Left ventricle myocardium inferior (tissue), 1 donor: ENCODE results near the gene IP6K3. TPM values are rescaled to one million over a fixed set of nuclear protein-coding genes. Genes with fewer than 3 reads are reported as not detected.
A peak's percentile ranks its signal among the peaks of the same experiment; 100 is the strongest.

ENCODE experiments used
- DNase-seq: peaks from one replicate; pipeline ENCODE4 v3.0.0-alpha.2; 2020
- H3K27ac ChIP-seq: fragments of 200-600 bp; replicated peaks from 2 replicates; pipeline ENCODE4 v1.8.0; 2021
- H3K27me3 ChIP-seq: fragments of 200-600 bp; 2 replicates; pipeline ENCODE4 v1.8.0; 2021; ENCODE audit warnings: low read depth
- H3K36me3 ChIP-seq: fragments of 200-600 bp; 2 replicates; pipeline ENCODE4 v1.8.0; 2021
- H3K4me1 ChIP-seq: fragments of 200-600 bp; 2 replicates; pipeline ENCODE4 v1.8.0; 2021
- H3K4me3 ChIP-seq: fragments of 200-600 bp; 2 replicates; pipeline ENCODE4 v1.8.0; 2021; ENCODE audit warnings: mild to moderate bottlenecking, moderate library complexity
- H3K9me3 ChIP-seq: fragments of 200-600 bp; replicated peaks from 2 replicates; pipeline ENCODE4 v1.8.0; 2021
- CTCF ChIP-seq: fragments of 200-600 bp; IDR thresholded peaks from 2 replicates; pipeline ENCODE4 v1.8.0; 2021; ENCODE audit warnings: antibody characterized with exemption, mild to moderate bottlenecking, borderline replicate concordance
- intact Hi-C: fragments of 100-400 bp; cut with micrococcal nuclease; formaldehyde crosslinking; loops from one replicate; pipeline ENCODE4 v1.11.0; 2022
- total RNA-seq: library from RNA; stranded (reverse); fragmentation: NEBNext Ultra II Directional; extraction: Animal tissue kit (Norgen Biotek cat#: 25700); gene quantifications from one replicate; pipeline ENCODE4 v1.2.1, GENCODE V29; 2021
- donor health status: DM: no; HTN: yes; CAD: no; lungs with severe emphysema.

IP6K3 gene
- total RNA-seq, 1 donor from 2014 or later: 42.0 TPM

GRCh38 chr6:33742092-33742491 is 4.6 kb downstream of the IP6K3 start:
- intact Hi-C loops: no loop called here
- Histone ChIP-seq H3K36me3 (peaks cover 7% of the 10 kb centered on the region), H3K4me1 (peaks cover 73% of the 10 kb centered on the region), H3K27ac (peak overlapping the region; percentile 95), H3K27me3 (no peaks in the 10 kb centered on the region), H3K9me3 (no peaks in the 10 kb centered on the region), H3K4me3 (peak overlapping the region; percentile 72)
- TF ChIP-seq CTCF: no peak
- no peak for DNase-seq

- H3K36me3 ChIP-seq: peaks cover 12% of the 10 kb centered on the region
- H3K27ac ChIP-seq: peak overlapping the region; percentile 87
Observed at GRCh38 chr6:33740794-33741193, 5.9 kb downstream of the IP6K3 start.

GRCh38 chr6:33740204-33740608 is 6.5 kb downstream of the IP6K3 start:
- DNase-seq: peak; percentile 50
- peaks cover 90% of the 10 kb centered on the region for H3K4me1 ChIP-seq
- H3K36me3 ChIP-seq: peaks cover 18% of the 10 kb centered on the region
- TF ChIP-seq CTCF: no peak
- no peaks in the 10 kb centered on the region for H3K9me3 ChIP-seq
- peak overlapping the region; percentile 87 for H3K27ac ChIP-seq
- H3K4me3 ChIP-seq: peak overlapping the region; percentile 29
- intact Hi-C loops: no loop called here
- H3K27me3 ChIP-seq: no peaks in the 10 kb centered on the region

More at GRCh38 chr6:33740794-33741193, 5.9 kb downstream of the IP6K3 start:
- no peak for DNase-seq
- Histone ChIP-seq H3K27me3 (no peaks in the 10 kb centered on the region), H3K9me3 (no peaks in the 10 kb centered on the region), H3K4me1 (peaks cover 84% of the 10 kb centered on the region), H3K4me3 (peak overlapping the region; percentile 29)
- TF ChIP-seq CTCF: no peak
- intact Hi-C loops: no loop called here

- Histone ChIP-seq H3K4me3 (peak overlapping the region; percentile 29), H3K36me3 (peaks cover 25% of the 10 kb centered on the region), H3K27me3 (no peaks in the 10 kb centered on the region), H3K9me3 (no peaks in the 10 kb centered on the region), H3K27ac (peak overlapping the region; percentile 87), H3K4me1 (peaks cover 93% of the 10 kb centered on the region)
- TF ChIP-seq CTCF: no peak
- intact Hi-C loops: no loop called here
- no peak for DNase-seq
Observed at GRCh38 chr6:33739571-33739970, 7.1 kb downstream of the IP6K3 start.

- intact Hi-C loops: no loop called here
- H3K27ac ChIP-seq: peak overlapping the region; percentile 87
- DNase-seq: no peak
- H3K4me3 ChIP-seq: peak overlapping the region; percentile 29
- H3K27me3 ChIP-seq: no peaks in the 10 kb centered on the region
- H3K9me3 ChIP-seq: no peaks in the 10 kb centered on the region
- TF ChIP-seq CTCF: no peak
- H3K36me3 ChIP-seq: peaks cover 32% of the 10 kb centered on the region
- peaks cover 95% of the 10 kb centered on the region for H3K4me1 ChIP-seq
Observed at GRCh38 chr6:33738879-33739278, 7.8 kb downstream of the IP6K3 start.

- H3K4me3 ChIP-seq: peak overlapping the region; percentile 29
Observed at GRCh38 chr6:33738153-33738552, 8.6 kb downstream of the IP6K3 start.

More at GRCh38 chr6:33738153-33738552, 8.6 kb downstream of the IP6K3 start:
- no peaks in the 10 kb centered on the region for H3K27me3 ChIP-seq
- no peak for DNase-seq
- no peaks in the 10 kb centered on the region for H3K9me3 ChIP-seq
- peaks cover 96% of the 10 kb centered on the region for H3K4me1 ChIP-seq
- no peak for TF ChIP-seq CTCF
- peaks cover 34% of the 10 kb centered on the region for H3K36me3 ChIP-seq
- intact Hi-C loops: no loop called here
- peak overlapping the region; percentile 87 for H3K27ac ChIP-seq
